Measurements from ENCODE around the gene SMYD4. TPM values are rescaled to one million over a fixed set of nuclear protein-coding genes. Genes with fewer than 3 reads are reported as not detected.
A peak's percentile ranks its signal among the peaks of the same experiment; 100 is the strongest.

Gene SMYD4
- total RNA-seq, 6 donors from 2014 or later, result 9.1 to 28.3 (median 17.3) TPM

DNA sequence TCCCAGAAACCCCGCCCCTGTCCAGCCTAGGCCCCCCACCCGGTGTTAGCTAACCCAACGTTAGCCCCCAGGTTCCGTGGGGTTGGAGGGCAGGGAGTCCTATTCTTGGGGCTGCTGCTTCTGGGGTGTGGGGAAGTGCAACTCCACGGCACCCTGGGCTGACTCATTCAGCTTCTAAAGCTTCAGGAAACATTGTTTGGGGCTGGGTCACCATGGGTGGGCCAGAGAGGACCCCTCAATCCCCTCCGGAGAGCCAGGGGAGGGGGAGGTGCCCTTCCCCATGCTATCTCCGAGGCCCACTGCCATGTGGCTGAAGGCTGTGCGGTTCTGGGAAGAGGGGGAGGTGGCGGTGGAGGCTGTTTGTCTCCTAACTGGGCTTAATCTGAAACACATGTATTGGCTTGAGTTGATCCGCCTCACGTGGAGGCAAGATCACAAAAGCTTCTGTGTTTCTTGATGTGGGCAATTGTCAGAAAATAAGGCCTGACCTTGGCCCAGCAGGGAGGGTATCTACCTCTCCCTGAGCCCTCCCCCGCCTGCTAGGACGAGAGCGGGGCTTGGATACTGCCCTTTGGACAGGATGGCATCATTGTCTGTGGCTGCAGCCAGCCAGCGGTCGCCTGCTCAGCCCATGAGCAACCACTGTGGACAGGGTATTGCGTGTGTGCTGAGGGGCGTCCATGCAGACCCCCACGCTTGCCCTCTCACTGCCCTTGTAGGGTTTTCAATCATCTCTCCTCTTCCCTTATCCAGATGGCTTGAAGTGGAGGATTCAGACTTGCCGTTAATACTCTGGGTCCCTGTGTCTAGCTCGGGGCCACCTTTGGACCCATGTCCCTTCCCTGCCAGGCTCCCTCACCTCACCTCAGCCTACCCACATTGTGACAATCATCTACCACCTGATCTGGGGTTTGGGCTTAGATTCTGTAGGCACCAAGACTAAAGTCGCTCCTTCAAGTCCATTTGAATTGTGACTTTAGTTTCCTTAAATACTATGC, 66.5 kb downstream of the SMYD4 start:
- Histone ChIP-seq H3K36me3 (no peaks in the 10 kb centered on the region), H3K4me1 (peaks cover 20 to 37% (median 30%) of the 10 kb centered on the region in 4 donors), H3K4me3 (peak overlapping the region in 3 of 4 donors; percentile 25 to 26 (median 26)), H3K27me3 (no peaks in the 10 kb centered on the region), H3K9me3 (no peaks in the 10 kb centered on the region), H3K27ac (peak overlapping the region; percentile 70 to 79 (median 75))
- WGBS, 2 donors, result 67 to 68% methylated on average over 17 to 22 of the region's 22 CpGs
- TF ChIP-seq, protein P1, sequence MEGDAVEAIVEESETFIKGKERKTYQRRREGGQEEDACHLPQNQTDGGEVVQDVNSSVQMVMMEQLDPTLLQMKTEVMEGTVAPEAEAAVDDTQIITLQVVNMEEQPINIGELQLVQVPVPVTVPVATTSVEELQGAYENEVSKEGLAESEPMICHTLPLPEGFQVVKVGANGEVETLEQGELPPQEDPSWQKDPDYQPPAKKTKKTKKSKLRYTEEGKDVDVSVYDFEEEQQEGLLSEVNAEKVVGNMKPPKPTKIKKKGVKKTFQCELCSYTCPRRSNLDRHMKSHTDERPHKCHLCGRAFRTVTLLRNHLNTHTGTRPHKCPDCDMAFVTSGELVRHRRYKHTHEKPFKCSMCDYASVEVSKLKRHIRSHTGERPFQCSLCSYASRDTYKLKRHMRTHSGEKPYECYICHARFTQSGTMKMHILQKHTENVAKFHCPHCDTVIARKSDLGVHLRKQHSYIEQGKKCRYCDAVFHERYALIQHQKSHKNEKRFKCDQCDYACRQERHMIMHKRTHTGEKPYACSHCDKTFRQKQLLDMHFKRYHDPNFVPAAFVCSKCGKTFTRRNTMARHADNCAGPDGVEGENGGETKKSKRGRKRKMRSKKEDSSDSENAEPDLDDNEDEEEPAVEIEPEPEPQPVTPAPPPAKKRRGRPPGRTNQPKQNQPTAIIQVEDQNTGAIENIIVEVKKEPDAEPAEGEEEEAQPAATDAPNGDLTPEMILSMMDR (IDR thresholded peaks at IDR 0.05), result no peak
- TF ChIP-seq POLR2AphosphoS5 (IDR thresholded peaks at IDR 0.05) (peak in 1 of 2 donors; percentile 8), POLR2A (IDR thresholded peaks at IDR 0.05) (no peak), EP300 (IDR thresholded peaks at IDR 0.05) (no peak)
- ATAC-seq (ENCODE audit: low FRiP score in 2 of 2) (peak; percentile 25 to 76), DNase-seq (no peak)

DNA sequence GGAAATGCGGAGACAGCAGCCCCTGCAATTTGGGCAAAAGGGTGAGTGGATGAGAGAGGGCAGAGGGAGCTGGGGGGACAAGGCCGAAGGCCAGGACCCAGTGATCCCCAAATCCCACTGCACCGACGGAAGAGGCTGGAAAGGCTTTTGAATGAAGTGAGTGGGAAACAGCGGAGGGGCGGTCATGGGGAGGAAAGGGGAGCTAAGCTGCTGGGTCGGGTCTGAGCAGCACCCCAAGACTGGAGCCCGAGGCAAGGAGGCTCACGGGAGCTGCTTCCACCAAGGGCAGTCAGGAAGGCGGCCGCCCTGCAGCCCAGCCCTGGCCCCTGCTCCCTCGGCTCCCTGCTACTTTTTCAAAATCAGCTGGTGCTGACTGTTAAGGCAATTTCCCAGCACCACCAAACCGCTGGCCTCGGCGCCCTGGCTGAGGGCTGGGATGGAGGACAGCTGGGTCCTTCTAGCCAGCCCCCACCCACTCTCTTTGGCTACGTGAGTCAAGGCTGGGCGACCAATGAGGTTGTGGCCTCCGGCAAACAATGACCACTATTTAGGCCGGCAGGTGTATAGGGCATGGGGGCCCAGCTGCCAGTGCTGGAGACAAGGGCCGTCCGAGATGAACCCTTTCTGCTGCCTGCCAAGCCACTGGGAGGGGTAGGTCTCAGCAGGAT, 67.3 kb downstream of the SMYD4 start:
- Histone ChIP-seq H3K4me1 (peaks cover 20 to 37% (median 30%) of the 10 kb centered on the region in 4 donors), H3K4me3 (peak overlapping the region in 3 of 4 donors; percentile 25 to 26 (median 26)), H3K36me3 (no peaks in the 10 kb centered on the region), H3K27me3 (no peaks in the 10 kb centered on the region), H3K27ac (peak overlapping the region; percentile 70 to 79 (median 75)), H3K9me3 (no peaks in the 10 kb centered on the region)
- ATAC-seq (ENCODE audit: low FRiP score in 2 of 2) (peak; percentile 54 to 69), DNase-seq (peak in 1 of 2 donors; percentile 81)
- peak in 1 of 4 donors; percentile 8 for TF ChIP-seq POLR2A (IDR thresholded peaks at IDR 0.05)
- TF ChIP-seq POLR2AphosphoS5 (IDR thresholded peaks at IDR 0.05), result peak in 1 of 2 donors; percentile 9
- TF ChIP-seq EP300 (IDR thresholded peaks at IDR 0.05), result no peak
- 75 to 83% methylated on average over 18 to 21 of the region's 21 CpGs for WGBS, 2 donors

DNA sequence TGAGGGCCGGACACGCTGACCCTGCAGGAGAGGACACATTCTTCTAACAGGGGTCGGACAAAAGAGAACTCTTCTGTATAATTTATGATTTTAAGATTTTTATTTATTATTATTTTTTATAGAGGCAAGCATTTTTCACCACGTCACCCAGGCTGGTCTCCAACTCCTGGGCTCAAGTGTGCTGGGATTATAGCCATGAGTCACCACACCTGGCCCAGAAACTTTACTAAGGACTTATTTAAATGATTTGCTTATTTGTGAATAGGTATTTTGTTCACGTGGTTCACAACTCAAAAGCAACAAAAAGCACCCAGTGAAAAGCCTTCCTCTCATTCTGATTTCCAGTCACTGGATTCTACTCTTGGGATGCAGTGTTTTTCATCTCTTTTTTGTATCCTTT, 70.2 kb downstream of the SMYD4 start:
- Histone ChIP-seq H3K9me3 (no peaks in the 10 kb centered on the region), H3K4me1 (peaks cover 12 to 29% (median 24%) of the 10 kb centered on the region in 4 donors), H3K27ac (peak overlapping the region in 3 of 4 donors; percentile 7 to 68 (median 52)), H3K4me3 (no peak overlapping the region), H3K36me3 (no peaks in the 10 kb centered on the region), H3K27me3 (no peaks in the 10 kb centered on the region)
- TF ChIP-seq EP300 (IDR thresholded peaks at IDR 0.05) (no peak), POLR2AphosphoS5 (IDR thresholded peaks at IDR 0.05) (no peak), POLR2A (IDR thresholded peaks at IDR 0.05) (peak in 1 of 4 donors; percentile 8)
- TF ChIP-seq, protein P1 (IDR thresholded peaks at IDR 0.05), result no peak
- DNase-seq, result peak in 1 of 2 donors; percentile 71
- ATAC-seq (ENCODE audit: low FRiP score in 2 of 2), result no peak
- 69 to 84% methylated on average over 5 of the region's 5 CpGs for WGBS, 2 donors

DNA sequence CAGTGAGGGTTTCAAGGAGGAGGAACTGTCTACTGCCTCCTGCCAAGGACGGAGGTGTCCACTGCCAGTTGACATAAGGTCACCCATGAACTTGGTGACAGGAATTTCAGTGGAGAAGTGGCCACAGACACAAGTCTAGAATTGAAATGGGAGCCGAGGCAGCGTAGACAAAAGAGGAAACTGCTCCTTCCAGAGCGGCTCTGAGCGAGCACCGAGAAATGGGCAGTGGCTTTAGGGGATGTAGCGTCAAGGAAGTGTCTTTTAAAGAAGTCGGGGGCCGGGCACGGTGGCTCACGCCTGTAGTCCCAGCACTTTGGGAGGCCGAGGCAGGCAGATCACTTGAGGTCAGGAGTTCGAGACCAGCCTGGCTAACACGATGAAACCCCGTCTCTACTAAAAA, 70.9 kb downstream of the SMYD4 start:
- H3K27ac ChIP-seq, result peak overlapping the region in 3 of 4 donors; percentile 7 to 68 (median 52)
- DNase-seq, result no peak
- WGBS, 2 donors, result 74 to 82% methylated on average over 15 of the region's 15 CpGs

More for the DNA sequence above, 70.9 kb downstream of the SMYD4 start:
- H3K4me1 ChIP-seq, result peaks cover 5 to 28% (median 17%) of the 10 kb centered on the region in 4 donors
- no peaks in the 10 kb centered on the region for H3K27me3 ChIP-seq
- H3K9me3 ChIP-seq, result no peaks in the 10 kb centered on the region
- TF ChIP-seq, protein P1 (IDR thresholded peaks at IDR 0.05), result no peak
- TF ChIP-seq POLR2A (IDR thresholded peaks at IDR 0.05), result peak in 1 of 4 donors; percentile 8
- H3K36me3 ChIP-seq, result no peaks in the 10 kb centered on the region
- no peak for ATAC-seq (ENCODE audit: low FRiP score in 2 of 2)
- no peak overlapping the region for H3K4me3 ChIP-seq
